Adrenal gland (tissue), 12 donors: ENCODE data around the gene MSRB1. TPM values are rescaled to one million over a fixed set of nuclear protein-coding genes. Genes with fewer than 3 reads are reported as not detected.

Experiments used
- DNase-seq, 7 donors: peaks; one replicate each; pipeline ENCODE4 v3.0.0-alpha.2; 2019 to 2020
- H3K27ac ChIP-seq, 5 donors: fragments of 200-600 bp; sonication (generic) in 4 of 5; 1 replicate in 3 of 5; 2 replicates in 2 of 5; pipeline versions ENCODE4 v1.5.1 to v1.8.0; 2016 to 2020; ENCODE audit warnings: mild to moderate bottlenecking in 1 of 5
- H3K27me3 ChIP-seq: fragments of 200-600 bp; 2 replicates; pipeline ENCODE4 v1.8.0; 2021
- H3K36me3 ChIP-seq, 2 donors: fragments of 200-600 bp; replicated peaks in 1 of 2; 1 replicate in 1 of 2; 2 replicates in 1 of 2; pipeline versions ENCODE4 v1.5.1 to v1.8.0; 2018 to 2022
- H3K4me1 ChIP-seq, 2 donors: fragments of 200-600 bp; replicated peaks in 1 of 2; 1 replicate in 1 of 2; 2 replicates in 1 of 2; pipeline versions ENCODE4 v1.5.1 to v1.8.0; 2018 to 2021
- H3K4me3 ChIP-seq, 4 donors: fragments of 200-600 bp; sonication (generic) in 3 of 4; one replicate each; pipeline ENCODE4 v1.5.1; 2016 to 2018
- H3K9me3 ChIP-seq, 3 donors: fragments of 200-600 bp; sonication (generic) in 1 of 3; replicated peaks in 1 of 3; 1 replicate in 2 of 3; 2 replicates in 1 of 3; pipeline versions ENCODE4 v1.5.1 to v1.8.0; 2016 to 2021
- POLR2A ChIP-seq, 2 donors: fragments of 450-650 bp; IDR thresholded peaks; one replicate each; pipeline ENCODE4 v1.6.1; 2017; ENCODE audit warnings: antibody characterized with exemption in 2 of 2, mild to moderate bottlenecking in 2 of 2, moderate library complexity in 1 of 2
- WGBS, 4 donors: extraction: QIAGEN DNeasy Blood & Tissue Kit in 2 of 4; methylation state at CpG; one replicate each; pipeline versions ENCODE4 v1.1.5 to v1.1.7; 2013 to 2017; 5-methylcytosine and 5-hydroxymethylcytosine counted together
- intact Hi-C, 2 donors: fragments of 100-400 bp; cut with DNase I; formaldehyde crosslinking; loops; one replicate each; pipeline versions ENCODE4 v1.14.1 to v1.15.0; 2022 to 2023
- polyA plus RNA-seq, 3 donors: library from polyadenylated mRNA; stranded (reverse); fragments of 200-250 nt in 2 of 3; fragments of 350-450 nt in 1 of 3; fragmentation: Illumina TruSeq in 1 of 3; extraction: RNeasy Lipid Tissue Mini Kit (QIAGEN cat#74804) in 1 of 3; gene quantifications; one replicate each; pipeline ENCODE4 v1.2.3, GENCODE V29; 2013 to 2014
- total RNA-seq, 9 donors: library from RNA; depleted of rRNA in 4 of 9; stranded (reverse); fragments of >200 nt in 4 of 9; fragments of 120-200 nt in 1 of 9; fragmentation: NEBNext Ultra II Directional in 1 of 9; extraction: Animal tissue kit (Norgen Biotek cat#: 25700) in 1 of 9; gene quantifications; one replicate each; pipeline versions ENCODE4 v1.1.0 to v1.2.4, GENCODE V29; 2013 to 2023
- TF ChIP-seq, protein P1 (sequence below), 6 experiments: fragments of 450-650 bp in 4 of 6; fragments of 200-600 bp in 2 of 6; sonication (generic) in 1 of 6; IDR thresholded peaks; 1 replicate in 5 of 6; 2 replicates in 1 of 6; pipeline versions ENCODE4 v1.5.1 to v1.8.0; 2016 to 2021; ENCODE audit warnings: antibody characterized with exemption in 6 of 6, mild to moderate bottlenecking in 2 of 6, moderate library complexity in 1 of 6
- donor health status: healthy with polysubstance abuse.
- donor health status: Bipolar disorder and iron deficiency.
- donor health status: DM: yes; HTN: yes; CAD: no.
- donor health status: DM: no; HTN: no; CAD: no.
- donor health status: DM: no; HTN: no; CAD: no.
- donor health status: DM: yes; HTN: yes; CAD: no.

Gene MSRB1
- total and polyA plus RNA-seq, 12 donors, result 8.1 to 38.9 (median 16.1) TPM

DNA sequence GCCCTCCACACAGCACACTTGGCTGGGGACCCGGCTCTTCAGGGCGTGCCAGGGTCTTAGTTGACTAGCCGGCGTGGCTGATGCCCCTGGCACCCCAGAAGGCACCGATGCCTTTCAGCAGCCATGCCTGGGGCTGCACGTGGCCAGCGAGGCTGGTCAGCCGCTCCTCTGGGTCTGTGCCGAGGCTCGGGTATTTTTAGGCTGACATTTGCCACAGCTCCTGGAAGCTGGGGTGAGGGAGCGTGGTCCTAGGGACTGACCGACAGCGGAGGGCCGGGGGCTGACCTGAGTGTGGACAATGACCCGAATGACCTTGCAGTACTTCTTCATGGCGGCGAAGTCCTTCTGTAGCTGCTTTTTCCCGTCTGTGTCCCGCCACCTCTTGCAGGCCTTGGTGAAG is 7.6 kb upstream of the MSRB1 start:
- Histone ChIP-seq H3K4me3 (no peak overlapping the region), H3K4me1 (no peaks in the 10 kb centered on the region), H3K27me3 (no peaks in the 10 kb centered on the region), H3K27ac (no peak overlapping the region), H3K36me3 (no peaks in the 10 kb centered on the region), H3K9me3 (no peaks in the 10 kb centered on the region)
- DNase-seq, result no peak
- intact Hi-C loops, result no loop called here
- 76 to 87% (median 79%) methylated on average over 7 to 19 of the region's 19 CpGs for WGBS, 4 donors
- TF ChIP-seq, protein P1, sequence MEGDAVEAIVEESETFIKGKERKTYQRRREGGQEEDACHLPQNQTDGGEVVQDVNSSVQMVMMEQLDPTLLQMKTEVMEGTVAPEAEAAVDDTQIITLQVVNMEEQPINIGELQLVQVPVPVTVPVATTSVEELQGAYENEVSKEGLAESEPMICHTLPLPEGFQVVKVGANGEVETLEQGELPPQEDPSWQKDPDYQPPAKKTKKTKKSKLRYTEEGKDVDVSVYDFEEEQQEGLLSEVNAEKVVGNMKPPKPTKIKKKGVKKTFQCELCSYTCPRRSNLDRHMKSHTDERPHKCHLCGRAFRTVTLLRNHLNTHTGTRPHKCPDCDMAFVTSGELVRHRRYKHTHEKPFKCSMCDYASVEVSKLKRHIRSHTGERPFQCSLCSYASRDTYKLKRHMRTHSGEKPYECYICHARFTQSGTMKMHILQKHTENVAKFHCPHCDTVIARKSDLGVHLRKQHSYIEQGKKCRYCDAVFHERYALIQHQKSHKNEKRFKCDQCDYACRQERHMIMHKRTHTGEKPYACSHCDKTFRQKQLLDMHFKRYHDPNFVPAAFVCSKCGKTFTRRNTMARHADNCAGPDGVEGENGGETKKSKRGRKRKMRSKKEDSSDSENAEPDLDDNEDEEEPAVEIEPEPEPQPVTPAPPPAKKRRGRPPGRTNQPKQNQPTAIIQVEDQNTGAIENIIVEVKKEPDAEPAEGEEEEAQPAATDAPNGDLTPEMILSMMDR (IDR thresholded peaks at IDR 0.05), result no peak
- TF ChIP-seq POLR2A (IDR thresholded peaks at IDR 0.05), result no peak

DNA sequence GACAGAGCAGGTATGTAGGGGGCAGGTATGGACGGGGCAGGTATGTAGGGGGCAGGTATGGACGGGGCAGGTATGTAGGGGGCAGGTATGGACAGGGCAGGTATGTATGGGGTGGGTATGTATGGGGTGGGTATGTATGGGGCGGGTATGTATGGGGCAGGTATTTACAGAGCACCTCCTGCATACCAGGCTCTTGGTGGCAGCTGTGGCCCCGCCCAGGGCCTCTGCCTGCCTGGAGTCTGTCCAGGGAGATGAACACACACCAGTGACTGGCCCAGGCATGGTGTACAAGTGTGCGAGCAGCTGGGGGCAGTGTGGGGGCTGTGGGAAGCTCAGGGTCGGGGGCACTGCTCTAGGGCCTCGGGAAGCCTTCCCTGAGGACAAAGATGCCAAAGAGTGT is 7.0 kb upstream of the MSRB1 start:
- intact Hi-C loops, result no loop called here
- Histone ChIP-seq H3K27ac (no peak overlapping the region), H3K27me3 (no peaks in the 10 kb centered on the region), H3K4me1 (no peaks in the 10 kb centered on the region), H3K4me3 (no peak overlapping the region), H3K36me3 (no peaks in the 10 kb centered on the region), H3K9me3 (no peaks in the 10 kb centered on the region)
- no peak for DNase-seq
- TF ChIP-seq POLR2A (IDR thresholded peaks at IDR 0.05), result no peak
- TF ChIP-seq, protein P1 (IDR thresholded peaks at IDR 0.05), result no peak
- WGBS, 4 donors, result 60 to 67% (median 63%) methylated on average over 6 to 7 of the region's 7 CpGs

DNA sequence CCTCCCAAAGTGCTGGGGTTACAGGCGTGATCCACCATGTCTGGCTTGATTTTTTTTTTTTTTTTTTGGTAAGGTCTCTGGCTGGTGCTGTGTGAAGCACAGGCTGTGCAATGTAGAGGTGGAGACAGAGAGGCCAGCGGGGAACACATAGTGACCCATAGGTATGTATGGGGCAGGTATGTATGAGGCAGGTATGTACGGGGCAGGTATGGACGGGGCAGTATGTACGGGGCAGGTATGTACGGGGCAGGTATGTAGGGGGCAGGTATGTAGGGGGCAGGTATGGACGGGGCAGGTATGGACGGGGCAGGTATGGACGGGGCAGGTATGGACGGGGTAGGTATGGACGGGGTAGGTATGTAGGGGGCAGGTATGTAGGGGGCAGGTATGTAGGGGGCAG is 6.5 kb upstream of the MSRB1 start:
- Histone ChIP-seq H3K36me3 (no peaks in the 10 kb centered on the region), H3K4me3 (no peak overlapping the region), H3K27ac (no peak overlapping the region), H3K27me3 (no peaks in the 10 kb centered on the region), H3K9me3 (no peaks in the 10 kb centered on the region), H3K4me1 (no peaks in the 10 kb centered on the region)
- TF ChIP-seq, protein P1 (IDR thresholded peaks at IDR 0.05), result no peak
- no peak for TF ChIP-seq POLR2A (IDR thresholded peaks at IDR 0.05)
- intact Hi-C loops, result no loop called here
- no peak for DNase-seq
- 83 to 98% (median 89%) methylated on average over 6 to 11 of the region's 11 CpGs for WGBS, 4 donors

DNA sequence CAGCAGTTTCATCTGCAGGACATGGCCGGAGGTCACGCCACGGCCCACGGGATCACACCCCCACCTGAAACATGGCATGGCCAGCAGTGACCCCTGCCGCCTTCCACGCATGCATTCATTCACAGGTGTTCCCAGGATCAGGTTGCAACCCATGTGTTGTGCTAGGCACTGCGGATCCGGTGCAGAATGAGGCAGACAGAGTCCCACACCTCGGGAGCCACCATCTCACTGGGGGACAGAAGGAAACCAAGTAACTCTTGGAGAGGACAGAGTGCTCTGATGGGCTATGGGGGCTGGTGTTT is 4.3 kb upstream of the MSRB1 start:
- 86 to 96% (median 90%) methylated on average over 5 to 9 of the region's 9 CpGs; no CpG with 5 or more reads in 1 of the 4 donors for WGBS, 4 donors
- intact Hi-C loops, result no loop called here
- Histone ChIP-seq H3K9me3 (no peaks in the 10 kb centered on the region), H3K36me3 (no peaks in the 10 kb centered on the region), H3K4me3 (no peak overlapping the region), H3K27me3 (no peaks in the 10 kb centered on the region), H3K4me1 (peaks cover 4% of the 10 kb centered on the region in 2 donors), H3K27ac (no peak overlapping the region)
- no peak for TF ChIP-seq POLR2A (IDR thresholded peaks at IDR 0.05)
- TF ChIP-seq, protein P1 (IDR thresholded peaks at IDR 0.05), result no peak
- no peak for DNase-seq
